ENCODE data around the gene STIM2. TPM values are rescaled to one million over a fixed set of nuclear protein-coding genes. Genes with fewer than 3 reads are reported as not detected.
A peak's percentile ranks its signal among the peaks of the same experiment; 100 is the strongest.
"Not testable (repeated sequence)": the region's sequence is repeated elsewhere in the genome, so short reads cannot be mapped to it uniquely, and the experiment has no call there.

The STIM2 gene
- total RNA-seq: 51.0 to 52.9 TPM (median 52.5 TPM) in 3 replicates

DNA sequence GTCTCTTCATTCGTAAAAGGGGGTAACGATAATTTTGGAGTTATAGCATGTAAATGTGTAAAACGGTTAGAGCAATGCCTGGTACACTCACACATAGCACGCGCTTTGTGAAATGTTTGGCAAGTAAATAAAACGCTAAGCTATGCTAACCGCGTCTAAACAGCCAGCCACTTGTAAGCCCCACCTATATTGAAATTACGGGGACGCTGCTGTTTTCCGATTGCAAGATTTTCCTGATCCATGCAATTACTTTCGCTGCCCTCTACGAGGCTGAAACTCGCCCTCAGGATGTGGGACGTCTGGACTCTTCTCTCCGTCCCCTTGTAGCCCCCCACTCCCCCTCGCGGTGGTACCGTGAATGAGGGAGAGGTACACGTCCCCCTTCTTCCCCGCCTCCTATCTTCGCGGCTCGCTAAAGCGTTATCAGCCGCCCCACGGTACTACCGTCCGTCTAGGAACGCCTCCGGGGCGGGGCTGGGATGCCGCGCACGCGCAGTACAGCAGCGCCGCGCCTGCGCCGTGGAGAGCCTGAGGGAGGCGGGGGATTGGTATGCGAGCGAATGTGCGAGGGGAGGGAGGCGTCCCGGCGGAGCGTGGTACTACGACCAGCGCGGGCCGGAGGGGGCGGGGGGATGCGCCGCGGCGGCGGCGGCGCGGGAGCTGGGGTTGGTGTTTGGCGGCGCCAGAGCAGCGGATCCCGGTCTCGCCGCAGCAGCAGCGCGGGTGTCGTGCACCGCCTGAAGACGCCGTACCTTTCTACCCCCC is at the start of gene STIM2:
TSS of gene STIM2 (plus strand) at position 685 of the 765 bp plus-strand sequence.
- H3K9me3 Mint-ChIP-seq: no peaks in the 10 kb centered on the region
- peak within 1 kb of the TSS; percentile 97 for H3K4me3 Mint-ChIP-seq
- TF ChIP-seq, protein P1, sequence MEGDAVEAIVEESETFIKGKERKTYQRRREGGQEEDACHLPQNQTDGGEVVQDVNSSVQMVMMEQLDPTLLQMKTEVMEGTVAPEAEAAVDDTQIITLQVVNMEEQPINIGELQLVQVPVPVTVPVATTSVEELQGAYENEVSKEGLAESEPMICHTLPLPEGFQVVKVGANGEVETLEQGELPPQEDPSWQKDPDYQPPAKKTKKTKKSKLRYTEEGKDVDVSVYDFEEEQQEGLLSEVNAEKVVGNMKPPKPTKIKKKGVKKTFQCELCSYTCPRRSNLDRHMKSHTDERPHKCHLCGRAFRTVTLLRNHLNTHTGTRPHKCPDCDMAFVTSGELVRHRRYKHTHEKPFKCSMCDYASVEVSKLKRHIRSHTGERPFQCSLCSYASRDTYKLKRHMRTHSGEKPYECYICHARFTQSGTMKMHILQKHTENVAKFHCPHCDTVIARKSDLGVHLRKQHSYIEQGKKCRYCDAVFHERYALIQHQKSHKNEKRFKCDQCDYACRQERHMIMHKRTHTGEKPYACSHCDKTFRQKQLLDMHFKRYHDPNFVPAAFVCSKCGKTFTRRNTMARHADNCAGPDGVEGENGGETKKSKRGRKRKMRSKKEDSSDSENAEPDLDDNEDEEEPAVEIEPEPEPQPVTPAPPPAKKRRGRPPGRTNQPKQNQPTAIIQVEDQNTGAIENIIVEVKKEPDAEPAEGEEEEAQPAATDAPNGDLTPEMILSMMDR (IDR thresholded peaks at IDR 0.05; ENCODE audit: unreplicated experiment): peak; percentile 48
- H3K27me3 Mint-ChIP-seq (ENCODE audit: low read depth): no peaks in the 10 kb centered on the region
- H3K27ac Mint-ChIP-seq: peak within 1 kb of the TSS; percentile 99
- peak; percentile 97 to 99 for DNase-seq (ENCODE audit: low spot score in 2 of 2, unreplicated experiment in 2 of 2)
- peaks cover 55% of the 10 kb centered on the region for H3K4me1 Mint-ChIP-seq
- H3K36me3 Mint-ChIP-seq: no peaks in the 10 kb centered on the region

DNA sequence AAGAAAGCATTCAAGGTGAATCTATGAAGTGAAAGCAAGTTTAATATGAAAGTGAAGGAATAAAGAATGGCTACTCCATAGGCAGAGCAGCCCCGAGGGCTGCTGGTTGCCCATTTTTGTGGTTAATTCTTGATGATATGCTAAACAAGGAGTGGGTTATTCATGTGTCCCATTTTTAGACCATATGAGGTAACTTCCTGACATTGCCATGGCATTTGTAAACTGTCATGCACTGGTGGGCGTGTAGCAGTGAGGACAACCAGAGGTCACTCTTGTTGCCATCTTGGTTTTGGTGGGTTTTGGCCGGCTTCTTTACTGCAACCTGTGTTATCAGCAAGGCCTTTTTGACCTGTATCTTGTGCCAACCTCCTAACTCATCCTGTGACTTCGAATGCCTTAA is 49.1 kb upstream of the STIM2 start:
- not testable (repeated sequence) for DNase-seq (ENCODE audit: low spot score in 2 of 2, unreplicated experiment in 2 of 2); H3K27ac Mint-ChIP-seq; H3K4me3 Mint-ChIP-seq; H3K9me3 Mint-ChIP-seq; H3K27me3 Mint-ChIP-seq (ENCODE audit: low read depth); H3K36me3 Mint-ChIP-seq
- H3K4me1 Mint-ChIP-seq: peaks cover 15% of the 10 kb centered on the region

DNA sequence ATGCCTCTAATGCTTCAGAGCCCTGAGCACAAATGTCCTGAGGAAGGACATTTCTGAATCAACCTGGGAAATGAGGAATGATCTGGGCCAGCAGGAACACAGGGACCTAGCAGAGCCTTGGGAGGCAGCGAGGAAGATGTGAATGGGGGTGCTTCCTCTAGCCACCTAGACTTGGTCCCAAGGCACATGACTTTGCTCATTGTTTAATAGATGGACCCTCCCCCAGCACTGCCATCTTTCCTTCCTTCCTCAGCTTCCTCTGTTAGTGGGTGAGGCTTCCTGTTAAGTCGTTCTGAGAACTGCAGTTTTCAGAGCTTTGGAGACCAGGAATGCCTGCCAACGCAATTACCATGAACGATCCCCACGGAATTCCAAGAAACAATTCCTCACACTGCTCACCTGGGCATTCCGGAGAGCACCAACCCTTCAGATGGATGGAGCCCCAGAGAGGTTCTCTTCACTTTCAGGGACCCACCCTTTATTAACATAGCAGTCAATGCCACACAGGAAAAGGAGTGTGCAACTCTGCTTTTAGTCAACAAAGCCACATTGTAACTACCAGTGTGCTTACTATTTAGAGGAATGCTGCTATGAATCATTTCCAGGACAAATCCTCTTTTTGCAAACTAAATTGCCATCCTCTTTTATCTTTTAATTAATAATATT is 48.5 kb upstream of the STIM2 start:
- Mint-ChIP-seq H3K9me3 (peaks cover 5% of the 10 kb centered on the region), H3K27ac (no peak overlapping the region), H3K27me3 (ENCODE audit: low read depth) (no peaks in the 10 kb centered on the region), H3K4me3 (no peak overlapping the region), H3K4me1 (peaks cover 15% of the 10 kb centered on the region), H3K36me3 (no peaks in the 10 kb centered on the region)
- DNase-seq (ENCODE audit: low spot score in 2 of 2, unreplicated experiment in 2 of 2): no peak
- TF ChIP-seq, protein P1 (IDR thresholded peaks at IDR 0.05; ENCODE audit: unreplicated experiment): no peak

DNA sequence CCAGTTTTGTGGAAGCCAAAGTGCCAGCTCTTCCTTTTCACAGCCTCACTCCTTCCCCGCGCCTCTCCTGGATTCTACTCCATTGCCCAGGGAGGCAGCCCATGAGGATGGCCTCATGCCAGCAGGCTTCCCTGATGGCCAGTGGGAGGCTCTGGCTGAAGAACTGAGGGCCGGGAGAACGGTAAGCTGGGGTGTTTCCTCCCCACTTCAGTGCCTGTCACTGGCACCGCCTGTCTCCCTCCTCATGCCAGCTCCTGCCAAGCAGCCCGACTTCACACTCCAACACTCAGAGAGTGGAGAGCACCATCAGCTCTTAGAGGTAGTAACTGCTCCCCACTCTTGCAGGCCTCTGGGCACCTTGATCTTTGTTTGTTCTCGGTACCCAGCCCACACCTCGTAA is 46.9 kb upstream of the STIM2 start:
- no peak for DNase-seq (ENCODE audit: low spot score in 2 of 2, unreplicated experiment in 2 of 2)
- Mint-ChIP-seq H3K36me3 (no peaks in the 10 kb centered on the region), H3K27ac (peak overlapping the region; percentile 79), H3K4me1 (peaks cover 15% of the 10 kb centered on the region), H3K27me3 (ENCODE audit: low read depth) (no peaks in the 10 kb centered on the region), H3K4me3 (no peak overlapping the region), H3K9me3 (peaks cover 5% of the 10 kb centered on the region)
- TF ChIP-seq, protein P1 (IDR thresholded peaks at IDR 0.05; ENCODE audit: unreplicated experiment): no peak

DNA sequence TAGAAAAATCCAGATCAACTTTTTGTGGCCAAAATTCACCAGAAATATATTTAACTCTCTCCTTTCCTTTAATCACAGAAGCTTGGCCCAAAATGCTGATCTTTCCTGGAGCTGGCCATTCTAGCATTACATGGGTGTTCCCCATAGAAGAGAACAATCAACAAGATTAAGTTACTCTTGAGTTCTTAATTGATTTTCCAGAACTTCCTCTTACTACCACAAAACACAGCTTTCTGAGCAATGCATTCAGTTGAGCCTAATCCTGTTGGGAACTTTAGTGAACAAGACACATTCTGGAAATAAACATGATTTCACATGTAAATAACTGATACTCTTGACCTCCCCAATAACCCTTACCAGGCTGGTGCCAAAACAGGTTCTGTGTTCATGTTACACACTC is 45.4 kb upstream of the STIM2 start:
- TF ChIP-seq, protein P1 (IDR thresholded peaks at IDR 0.05; ENCODE audit: unreplicated experiment): no peak
- H3K36me3 Mint-ChIP-seq: no peaks in the 10 kb centered on the region
- H3K27ac Mint-ChIP-seq: no peak overlapping the region
- peaks cover 15% of the 10 kb centered on the region for H3K4me1 Mint-ChIP-seq
- H3K27me3 Mint-ChIP-seq (ENCODE audit: low read depth): no peaks in the 10 kb centered on the region
- H3K9me3 Mint-ChIP-seq: peaks cover 7% of the 10 kb centered on the region
- H3K4me3 Mint-ChIP-seq: no peak overlapping the region
- DNase-seq (ENCODE audit: low spot score in 2 of 2, unreplicated experiment in 2 of 2): no peak

DNA sequence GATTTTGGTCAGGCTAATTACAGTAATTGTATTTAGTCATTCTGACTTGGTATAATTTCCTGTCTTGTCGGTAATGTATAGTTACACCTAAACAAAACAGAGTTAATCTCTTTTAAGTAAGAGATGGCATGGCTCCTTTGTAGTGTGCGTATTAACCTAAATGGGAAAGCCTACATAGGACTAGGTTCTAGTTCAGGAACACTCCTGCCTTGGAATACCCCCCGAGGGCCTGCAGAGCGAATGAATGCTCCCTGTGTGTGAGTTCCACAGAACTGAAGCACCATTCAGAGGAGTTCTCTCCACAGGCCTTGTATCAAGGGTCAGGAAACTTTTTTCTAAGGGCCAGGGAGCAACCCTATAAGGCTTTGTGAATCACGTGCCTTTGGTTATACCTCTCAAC is 44.9 kb upstream of the STIM2 start:
- no peaks in the 10 kb centered on the region for H3K36me3 Mint-ChIP-seq
- H3K4me3 Mint-ChIP-seq: no peak overlapping the region
- H3K27me3 Mint-ChIP-seq (ENCODE audit: low read depth): no peaks in the 10 kb centered on the region
- H3K27ac Mint-ChIP-seq: no peak overlapping the region
- H3K4me1 Mint-ChIP-seq: peaks cover 15% of the 10 kb centered on the region
- TF ChIP-seq, protein P1 (IDR thresholded peaks at IDR 0.05; ENCODE audit: unreplicated experiment): no peak
- H3K9me3 Mint-ChIP-seq: peaks cover 10% of the 10 kb centered on the region
- no peak for DNase-seq (ENCODE audit: low spot score in 2 of 2, unreplicated experiment in 2 of 2)
